DOHH2 (cell line): ENCODE results near the gene CAMTA1.

Source experiments
- H3F3A ChIP-seq: fragments of 200-600 bp; sonication (generic), shearing (Covaris generic); 2 replicates; pipeline ENCODE4 v1.6.0; 2016; ENCODE audit warnings: antibody characterized with exemption, mild to moderate bottlenecking; ENCODE audit not compliant: control insufficient read depth, insufficient read depth
- H3K27ac ChIP-seq: fragments of 200-600 bp; sonication (generic); 2 replicates; pipeline ENCODE4 v1.5.1; 2014; ENCODE audit warnings: low read depth, mild to moderate bottlenecking, low read length, moderate library complexity
- H3K27me3 ChIP-seq: fragments of 200-600 bp; sonication (generic); 2 replicates; pipeline ENCODE4 v1.6.1; 2014; ENCODE audit warnings: mild to moderate bottlenecking, low read length, mixed read lengths; ENCODE audit not compliant: control insufficient read depth
- H3K36me3 ChIP-seq: fragments of 200-600 bp; sonication (generic); 2 replicates; pipeline ENCODE4 v1.6.1; 2014; ENCODE audit warnings: mild to moderate bottlenecking, low read length, moderate library complexity, mixed read lengths; ENCODE audit not compliant: control insufficient read depth
- H3K4me1 ChIP-seq: fragments of 200-600 bp; sonication (generic); 2 replicates; pipeline ENCODE4 v1.6.1; 2014; ENCODE audit warnings: mild to moderate bottlenecking, low read length, mixed read lengths; ENCODE audit not compliant: control insufficient read depth
- H3K4me2 ChIP-seq: fragments of 200-600 bp; sonication (generic); 2 replicates; pipeline ENCODE4 v1.6.0; 2014; ENCODE audit warnings: mild to moderate bottlenecking, low read length, moderate library complexity
- H3K4me3 ChIP-seq: fragments of 200-600 bp; sonication (generic); 2 replicates; pipeline ENCODE4 v1.5.1; 2014; ENCODE audit warnings: mild to moderate bottlenecking, low read length, mixed read lengths
- H3K79me2 ChIP-seq: fragments of 200-600 bp; sonication (generic); 2 replicates; pipeline ENCODE4 v1.6.1; 2014; ENCODE audit warnings: mild to moderate bottlenecking, low read length, mixed read lengths; ENCODE audit not compliant: control insufficient read depth
- H3K9me2 ChIP-seq: fragments of 200-600 bp; sonication (generic); replicated peaks from 2 replicates; pipeline ENCODE4 v1.6.1; 2014; ENCODE audit warnings: mild to moderate bottlenecking, low read length, mixed read lengths; ENCODE audit not compliant: control insufficient read depth
- H3K9me3 ChIP-seq: fragments of 200-600 bp; sonication (generic); 2 replicates; pipeline ENCODE4 v1.6.1; 2014; ENCODE audit warnings: antibody characterized with exemption, low read length, mixed read lengths; ENCODE audit not compliant: control insufficient read depth, insufficient read depth
- H4K20me1 ChIP-seq: fragments of 200-600 bp; sonication (generic); 2 replicates; pipeline ENCODE4 v1.6.0; 2014; ENCODE audit warnings: low read depth, mild to moderate bottlenecking, antibody characterized with exemption, low read length, moderate library complexity; ENCODE audit not compliant: control insufficient read depth, insufficient read depth
- EZH2phosphoT487 ChIP-seq: fragments of 200-600 bp; sonication (generic); IDR thresholded peaks from 2 replicates; pipeline ENCODE4 v1.6.1; 2017; ENCODE audit warnings: borderline replicate concordance, mild to moderate bottlenecking, antibody characterized with exemption, low read length, moderate library complexity, mixed read lengths
- TF ChIP-seq, protein P1 (sequence below): fragments of 200-600 bp; sonication (generic); IDR thresholded peaks from one replicate; pipeline ENCODE4 v1.5.1; 2014; ENCODE audit warnings: antibody characterized with exemption, mild to moderate bottlenecking, low read depth, low read length; ENCODE audit not compliant: poor library complexity, severe bottlenecking

Gene CAMTA1

DNA sequence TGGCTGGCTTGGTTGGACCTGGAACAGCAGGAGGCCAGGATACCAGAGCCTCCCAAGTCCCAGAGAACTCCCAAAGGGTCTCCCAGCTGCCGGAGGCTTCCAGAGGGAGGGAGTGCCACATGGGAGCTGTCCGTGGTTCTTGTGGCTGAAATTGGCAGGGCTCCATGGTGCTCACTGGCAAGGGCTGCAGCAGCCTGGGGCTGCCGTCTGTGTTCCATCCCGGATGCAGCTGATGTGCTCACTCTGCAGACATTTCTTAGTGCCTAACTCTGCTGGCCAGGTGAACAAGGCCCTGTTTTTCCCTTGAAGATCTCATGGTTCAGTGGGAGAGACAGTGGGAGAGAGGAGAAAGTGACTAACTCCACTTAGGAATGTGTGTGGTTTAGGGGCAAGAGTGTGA, 261.1 kb downstream of the CAMTA1 start:
- TF ChIP-seq, protein P1, sequence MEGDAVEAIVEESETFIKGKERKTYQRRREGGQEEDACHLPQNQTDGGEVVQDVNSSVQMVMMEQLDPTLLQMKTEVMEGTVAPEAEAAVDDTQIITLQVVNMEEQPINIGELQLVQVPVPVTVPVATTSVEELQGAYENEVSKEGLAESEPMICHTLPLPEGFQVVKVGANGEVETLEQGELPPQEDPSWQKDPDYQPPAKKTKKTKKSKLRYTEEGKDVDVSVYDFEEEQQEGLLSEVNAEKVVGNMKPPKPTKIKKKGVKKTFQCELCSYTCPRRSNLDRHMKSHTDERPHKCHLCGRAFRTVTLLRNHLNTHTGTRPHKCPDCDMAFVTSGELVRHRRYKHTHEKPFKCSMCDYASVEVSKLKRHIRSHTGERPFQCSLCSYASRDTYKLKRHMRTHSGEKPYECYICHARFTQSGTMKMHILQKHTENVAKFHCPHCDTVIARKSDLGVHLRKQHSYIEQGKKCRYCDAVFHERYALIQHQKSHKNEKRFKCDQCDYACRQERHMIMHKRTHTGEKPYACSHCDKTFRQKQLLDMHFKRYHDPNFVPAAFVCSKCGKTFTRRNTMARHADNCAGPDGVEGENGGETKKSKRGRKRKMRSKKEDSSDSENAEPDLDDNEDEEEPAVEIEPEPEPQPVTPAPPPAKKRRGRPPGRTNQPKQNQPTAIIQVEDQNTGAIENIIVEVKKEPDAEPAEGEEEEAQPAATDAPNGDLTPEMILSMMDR: no peak
- TF ChIP-seq EZH2phosphoT487: no peak
- Histone ChIP-seq H3K4me3 (no peak overlapping the region), H3K27ac (no peak overlapping the region), H3K4me1 (no peaks in the 10 kb centered on the region), H3K27me3 (no peaks in the 10 kb centered on the region), H3K9me2 (no peaks in the 10 kb centered on the region), H3K79me2 (no peaks in the 10 kb centered on the region), H4K20me1 (no peaks in the 10 kb centered on the region), H3F3A (no peaks in the 10 kb centered on the region), H3K36me3 (no peaks in the 10 kb centered on the region), H3K4me2 (no peak overlapping the region), H3K9me3 (no peaks in the 10 kb centered on the region)

- TF ChIP-seq EZH2phosphoT487: no peak
- TF ChIP-seq, protein P1: no peak
- H3K4me2 ChIP-seq: no peak overlapping the region
Observed at GRCh38 chr1:7046891-7047290, 261.6 kb downstream of the CAMTA1 start.

GRCh38 chr1:7047866-7048265, 262.6 kb downstream of the CAMTA1 start:
- no peaks in the 10 kb centered on the region for H3F3A ChIP-seq
- no peaks in the 10 kb centered on the region for H3K9me2 ChIP-seq
- H3K9me3 ChIP-seq: no peaks in the 10 kb centered on the region
- H3K36me3 ChIP-seq: no peaks in the 10 kb centered on the region
- H3K4me1 ChIP-seq: no peaks in the 10 kb centered on the region
- TF ChIP-seq, protein P1: no peak
- no peak for TF ChIP-seq EZH2phosphoT487
- H4K20me1 ChIP-seq: no peaks in the 10 kb centered on the region
- no peak overlapping the region for H3K27ac ChIP-seq
- H3K4me2 ChIP-seq: no peak overlapping the region
- H3K27me3 ChIP-seq: no peaks in the 10 kb centered on the region
- H3K4me3 ChIP-seq: no peak overlapping the region
- no peaks in the 10 kb centered on the region for H3K79me2 ChIP-seq

More at GRCh38 chr1:7046891-7047290, 261.6 kb downstream of the CAMTA1 start:
- Histone ChIP-seq H3K27ac (no peak overlapping the region), H3K4me3 (no peak overlapping the region), H3K9me3 (no peaks in the 10 kb centered on the region), H4K20me1 (no peaks in the 10 kb centered on the region), H3F3A (no peaks in the 10 kb centered on the region), H3K79me2 (no peaks in the 10 kb centered on the region), H3K4me1 (no peaks in the 10 kb centered on the region), H3K27me3 (no peaks in the 10 kb centered on the region), H3K36me3 (no peaks in the 10 kb centered on the region), H3K9me2 (no peaks in the 10 kb centered on the region)

- Histone ChIP-seq H3K36me3 (no peaks in the 10 kb centered on the region), H4K20me1 (no peaks in the 10 kb centered on the region), H3K4me3 (no peak overlapping the region), H3K27ac (no peak overlapping the region), H3K79me2 (no peaks in the 10 kb centered on the region), H3F3A (no peaks in the 10 kb centered on the region), H3K9me3 (no peaks in the 10 kb centered on the region), H3K4me1 (no peaks in the 10 kb centered on the region), H3K4me2 (no peak overlapping the region), H3K9me2 (no peaks in the 10 kb centered on the region), H3K27me3 (no peaks in the 10 kb centered on the region)
- TF ChIP-seq, protein P1: no peak
- TF ChIP-seq EZH2phosphoT487: no peak
Observed at GRCh38 chr1:7048395-7048794, 263.1 kb downstream of the CAMTA1 start.
